Heart right ventricle (tissue), 16 donors: ENCODE data around the gene RPS8. TPM values are rescaled to one million over a fixed set of nuclear protein-coding genes. Genes with fewer than 3 reads are reported as not detected.
"Not testable (repeated sequence)": the region's sequence is repeated elsewhere in the genome, so short reads cannot be mapped to it uniquely, and the experiment has no call there.

Source experiments
- ATAC-seq, 8 donors: fragments of 200-7000 bp; cut with Tn5 transposase; one replicate each; pipeline ENCODE4 v1.9.1; 2020; ENCODE audit warnings: mild to moderate bottlenecking in 8 of 8, moderate library complexity in 8 of 8, moderate number of reproducible peaks in 1 of 8
- DNase-seq, 2 donors: peaks; one replicate each; pipeline ENCODE4 v3.0.0-alpha.2; 2020
- H3K27ac ChIP-seq, 10 donors: fragments of 200-600 bp; sonication (generic) in 2 of 10; one replicate each; pipeline versions ENCODE4 v1.5.0 to v1.8.0; 2020 to 2022; ENCODE audit warnings: mild to moderate bottlenecking in 3 of 10
- H3K27me3 ChIP-seq, 7 donors: fragments of 200-600 bp; one replicate each; pipeline ENCODE4 v1.8.0; 2021 to 2022; ENCODE audit warnings: mild to moderate bottlenecking in 2 of 7
- H3K36me3 ChIP-seq, 9 donors: fragments of 200-600 bp; sonication (generic) in 1 of 9; one replicate each; pipeline versions ENCODE4 v1.5.0 to v1.8.0; 2020 to 2022; ENCODE audit warnings: mild to moderate bottlenecking in 2 of 9
- H3K4me1 ChIP-seq, 9 donors: fragments of 200-600 bp; sonication (generic) in 1 of 9; one replicate each; pipeline versions ENCODE4 v1.5.0 to v1.8.0; 2020 to 2022; ENCODE audit warnings: mild to moderate bottlenecking in 4 of 9
- H3K4me3 ChIP-seq, 10 donors: fragments of 200-600 bp; sonication (generic) in 2 of 10; one replicate each; pipeline versions ENCODE4 v1.5.0 to v1.8.0; 2020 to 2022; ENCODE audit warnings: mild to moderate bottlenecking in 7 of 10, moderate library complexity in 2 of 10
- H3K9me3 ChIP-seq, 11 donors: fragments of 200-600 bp in 10 of 11; sonication (generic) in 2 of 11; one replicate each; pipeline versions ENCODE4 v1.5.0 to v1.8.0; 2013 to 2022; ENCODE audit warnings: mild to moderate bottlenecking in 2 of 11, control low read depth in 1 of 11, moderate library complexity in 1 of 11
- CTCF ChIP-seq, 9 donors: fragments of 200-600 bp; sonication (generic) in 2 of 9; IDR thresholded peaks; one replicate each; pipeline versions ENCODE4 v1.5.0 to v1.8.0; 2021 to 2022; ENCODE audit warnings: antibody characterized with exemption in 9 of 9, mild to moderate bottlenecking in 5 of 9, moderate library complexity in 1 of 9
- WGBS, 2 donors: extraction: QIAGEN DNeasy Blood & Tissue Kit; methylation state at CpG; one replicate each; pipeline ENCODE4 v1.1.7; 2013; ENCODE audit warnings: inconsistent platforms in 1 of 2; 5-methylcytosine and 5-hydroxymethylcytosine counted together
- intact Hi-C, 10 donors: fragments of 100-400 bp; cut with DNase I; formaldehyde crosslinking; loops; one replicate each; pipeline versions ENCODE4 v1.11.1 to v1.14.2; 2022
- polyA plus RNA-seq, 2 donors: library from polyadenylated mRNA; stranded (reverse); fragments of 200-250 nt; gene quantifications; one replicate each; pipeline ENCODE4 v1.2.3, GENCODE V29; 2013
- total RNA-seq, 10 donors: library from RNA; stranded (reverse); fragmentation: NEBNext Ultra II Directional in 3 of 10; extraction: Animal tissue kit (Norgen Biotek cat#: 25700) in 3 of 10; gene quantifications; one replicate each; pipeline versions ENCODE4 v1.2.1 to v1.2.4, GENCODE V29; 2021 to 2023
- donor health status: Arrhythmogenic right ventricular cardiomyopathy.
- donor health status: ischemic (EF 13 %, LVEDD 7.1; RV severe dilation, severe dysfunction).
- donor health status: healthy with polysubstance abuse.
- donor health status: DM: no; HTN: yes; CAD: no.
- donor health status: DM: no; HTN: no; CAD: no.
- donor health status: ischemic (EF 25% LVEDD 6.9; RV normal size, moderate dysfunction).
- donor health status: ischemic (EF 25% LVEDD 5.7; RV mildly dilated, moderate dysfunction).
- donor health status: healthy.
- donor health status: DM: yes; HTN: yes; CAD: no.
- donor health status: Ischemic cardiomyopathy.
- donor health status: ischemic (EF 35%, LVEDD 5.7; RV mildly dilated, moderate dysfunction).
- donor health status: nonischemic (EF 11% LVEDD 7.7; RV severe dilation, severe dysfunction).
- donor health status: DM: yes; HTN: yes; CAD: no.
- donor health status: PGD.
- donor health status: ischemic (EF 29% LVEDD 5.4; RV normal size, mild dysfunction).
- donor health status: nonischemic (EF 23%, LVEDD 6.1; RV moderate dilation, normal function).

Gene RPS8
- total and polyA plus RNA-seq, 12 donors = 587 to 1,942 (median 729) TPM

GRCh38 chr1:44820328-44821239 is 45.2 kb downstream of the RPS8 start:
- ATAC-seq = peak; percentile 10 to 41 (median 34)
- 24 to 25% methylated on average over 25 of the region's 25 CpGs for WGBS, 2 donors
- H3K27ac ChIP-seq = peak overlapping the region; percentile 85 to 99 (median 96)
- H3K4me3 ChIP-seq = peak overlapping the region; percentile 47 to 76 (median 64)
- H3K4me1 ChIP-seq = peaks cover 7 to 32% (median 12%) of the 10 kb centered on the region in 9 donors
- no peak for TF ChIP-seq CTCF (IDR thresholded peaks at IDR 0.05)
- no peaks in the 10 kb centered on the region for H3K27me3 ChIP-seq
- intact Hi-C loops = loop anchor here in 3 of 10 donors (2.0 to 5.0 kb wide), 3 partner anchors 22 to 482 kb away; partner anchors contain the start of gene BEST4 (in 1 of the 3)
- DNase-seq = peak in 1 of 2 donors; percentile 15
- peaks cover 0 to 6% (median 0%) of the 10 kb centered on the region in 9 donors for H3K36me3 ChIP-seq
- no peaks in the 10 kb centered on the region for H3K9me3 ChIP-seq

GRCh38 chr1:44821240-44821715 is 45.9 kb downstream of the RPS8 start:
- TF ChIP-seq CTCF (IDR thresholded peaks at IDR 0.05) = no peak
- intact Hi-C loops = loop anchor here in 3 of 10 donors (2.0 to 5.0 kb wide), 3 partner anchors 22 to 481 kb away; partner anchors contain the start of gene BEST4 (in 1 of the 3)
- Histone ChIP-seq H3K27ac (peak overlapping the region in 9 of 10 donors; percentile 92 to 99 (median 97)), H3K4me1 (peaks cover 7 to 38% (median 15%) of the 10 kb centered on the region in 9 donors), H3K4me3 (peak overlapping the region in 4 of 10 donors; percentile 56 to 69 (median 67)), H3K27me3 (no peaks in the 10 kb centered on the region), H3K36me3 (no peaks in the 10 kb centered on the region), H3K9me3 (no peaks in the 10 kb centered on the region)
- 90 to 91% methylated on average over 9 of the region's 9 CpGs for WGBS, 2 donors
- ATAC-seq = no peak
- DNase-seq = peak in 1 of 2 donors; percentile 8

GRCh38 chr1:44822131-44822701 is 46.9 kb downstream of the RPS8 start:
- intact Hi-C loops = loop anchor here in 2 of 10 donors (5.0 kb wide), 2 partner anchors 35 to 480 kb away; partner anchors contain the start of gene BEST4 (in 1 of the 2)
- DNase-seq (peak in 1 of 2 donors; percentile 11), ATAC-seq (no peak)
- no peak for TF ChIP-seq CTCF (IDR thresholded peaks at IDR 0.05)
- H3K27ac ChIP-seq = no peak overlapping the region
- 88 to 90% methylated on average over 6 of the region's 6 CpGs for WGBS, 2 donors
- no peaks in the 10 kb centered on the region for H3K27me3 ChIP-seq
- no peaks in the 10 kb centered on the region for H3K36me3 ChIP-seq
- H3K9me3 ChIP-seq = no peaks in the 10 kb centered on the region
- peaks cover 7 to 48% (median 22%) of the 10 kb centered on the region in 9 donors for H3K4me1 ChIP-seq
- H3K4me3 ChIP-seq = no peak overlapping the region

- TF ChIP-seq CTCF (IDR thresholded peaks at IDR 0.05) = no peak
- Histone ChIP-seq H3K4me1 (peaks cover 7 to 49% (median 22%) of the 10 kb centered on the region in 9 donors), H3K27me3 (no peaks in the 10 kb centered on the region), H3K36me3 (no peaks in the 10 kb centered on the region), H3K9me3 (no peaks in the 10 kb centered on the region), H3K27ac (no peak overlapping the region), H3K4me3 (no peak overlapping the region)
- DNase-seq (peak in 1 of 2 donors; percentile 14), ATAC-seq (no peak)
- intact Hi-C loops = loop anchor here in 2 of 10 donors (5.0 kb wide), 2 partner anchors 36 to 479 kb away; partner anchors contain the start of gene BEST4 (in 1 of the 2)
- 81 to 82% methylated on average over 15 of the region's 15 CpGs for WGBS, 2 donors
These were observed 47.7 kb downstream of the RPS8 start for GRCh38 chr1:44822981-44823451.

- not testable (repeated sequence) for H3K27ac ChIP-seq, H3K27me3 ChIP-seq, ATAC-seq, H3K4me3 ChIP-seq, H3K36me3 ChIP-seq, DNase-seq, H3K9me3 ChIP-seq
- WGBS, 2 donors = 97% methylated on average over 6 of the region's 6 CpGs
- intact Hi-C loops = loop anchor here in 2 of 10 donors (5.0 kb wide), 2 partner anchors 37 to 478 kb away; partner anchors contain the start of gene BEST4 (in 1 of the 2)
- H3K4me1 ChIP-seq = peaks cover 7 to 39% (median 16%) of the 10 kb centered on the region in 9 donors
These were observed 49.1 kb downstream of the RPS8 start for GRCh38 chr1:44824392-44824791.
